ENCODE measurements around the gene CYP26C1. TPM values are rescaled to one million over a fixed set of nuclear protein-coding genes. Genes with fewer than 3 reads are reported as not detected.

Gene CYP26C1
- total RNA-seq, 1 experiment from 2014 or later, result 0.11 TPM

GRCh38 chr10:93091960-93092359 lies 31.4 kb downstream of the CYP26C1 start:
- H3K27me3 Mint-ChIP-seq (ENCODE audit: low read depth), result peaks cover 2% of the 10 kb centered on the region; the same call in 1 of the 2 replicates
- POLR2A ChIA-PET, result no interaction called here
- no peak overlapping the region for H3K27ac Mint-ChIP-seq
- H3K4me3 Mint-ChIP-seq, result no peak overlapping the region
- DNase-seq (ENCODE audit: low spot score) (no peak), ATAC-seq (no peak)
- peaks cover 18% of the 10 kb centered on the region for H3K9me3 Mint-ChIP-seq
- H3K4me1 Mint-ChIP-seq, result peaks cover 16% of the 10 kb centered on the region
- CTCF ChIA-PET, result interaction anchor here (1.3 kb wide), 2 partner anchors 24 to 261 kb away, joined by 3 to 4 read pairs; no protein-coding TSS in a partner anchor
- peaks cover 2% of the 10 kb centered on the region; the same call in 1 of the 2 replicates for H3K36me3 Mint-ChIP-seq
- TF ChIP-seq ZBTB43 (CRISPR knock-in tag; IDR thresholded peaks at IDR 0.05) (no peak), HMGA2 (CRISPR knock-in tag; IDR thresholded peaks at IDR 0.05) (no peak), ZBTB21 (CRISPR knock-in tag; IDR thresholded peaks at IDR 0.05; ENCODE audit: borderline replicate concordance) (no peak), GRHL2 (CRISPR knock-in tag; IDR thresholded peaks at IDR 0.05; ENCODE audit: insufficient replicate concordance, severe bottlenecking) (no peak), ELF4 (CRISPR knock-in tag; IDR thresholded peaks at IDR 0.05; ENCODE audit: low read depth) (no peak), TEAD1 (CRISPR knock-in tag; IDR thresholded peaks at IDR 0.05) (no peak), OVOL2 (CRISPR knock-in tag; IDR thresholded peaks at IDR 0.05; ENCODE audit: borderline replicate concordance) (no peak), IRF2 (CRISPR knock-in tag; IDR thresholded peaks at IDR 0.05; ENCODE audit: borderline replicate concordance, low read depth) (no peak), TEAD4 (CRISPR knock-in tag; IDR thresholded peaks at IDR 0.05) (no peak), ATF3 (CRISPR knock-in tag; conservative IDR thresholded peaks at IDR 0.05) (no peak), ZNF121 (CRISPR knock-in tag; IDR thresholded peaks at IDR 0.05) (no peak), AFF4 (CRISPR knock-in tag; IDR thresholded peaks at IDR 0.05; ENCODE audit: borderline replicate concordance) (no peak), PRDM15 (CRISPR knock-in tag; IDR thresholded peaks at IDR 0.05) (no peak), ESRRA (CRISPR knock-in tag; IDR thresholded peaks at IDR 0.05; ENCODE audit: borderline replicate concordance) (no peak), ATF2 (CRISPR knock-in tag; IDR thresholded peaks at IDR 0.05; ENCODE audit: borderline replicate concordance, low read depth) (no peak), ZMAT4 (CRISPR knock-in tag; IDR thresholded peaks at IDR 0.05) (no peak), RORB (CRISPR knock-in tag; IDR thresholded peaks at IDR 0.05) (no peak), ZNF532 (CRISPR knock-in tag; IDR thresholded peaks at IDR 0.05; ENCODE audit: borderline replicate concordance) (no peak), ERG (CRISPR knock-in tag; IDR thresholded peaks at IDR 0.05) (no peak)

All from WTC11 (cell line).